ENCODE results near the gene RAMP3.
A peak's percentile ranks its signal among the peaks of the same experiment; 100 is the strongest.

GRCh38 chr7:45111298-45112223, 46.0 kb upstream of the RAMP3 start, which contains the start of gene TBRG4:
- TF ChIP-seq CTCF (conservative IDR thresholded peaks at IDR 0.05; ENCODE audit: low read length) (peak; percentile 62), EZH2phosphoT487 (IDR thresholded peaks at IDR 0.05; ENCODE audit: borderline replicate concordance) (no peak)

Measured in Loucy (cell line).